GM19043 (cell line): ENCODE results near the gene ZNF366.

ENCODE experiments used
- ATAC-seq: cut with Tn5 transposase; IDR thresholded peaks from one replicate; pipeline ENCODE4 v1.9.1; 2021; ENCODE audit warnings: low read depth; ENCODE audit not compliant: unreplicated experiment

The ZNF366 gene

DNA sequence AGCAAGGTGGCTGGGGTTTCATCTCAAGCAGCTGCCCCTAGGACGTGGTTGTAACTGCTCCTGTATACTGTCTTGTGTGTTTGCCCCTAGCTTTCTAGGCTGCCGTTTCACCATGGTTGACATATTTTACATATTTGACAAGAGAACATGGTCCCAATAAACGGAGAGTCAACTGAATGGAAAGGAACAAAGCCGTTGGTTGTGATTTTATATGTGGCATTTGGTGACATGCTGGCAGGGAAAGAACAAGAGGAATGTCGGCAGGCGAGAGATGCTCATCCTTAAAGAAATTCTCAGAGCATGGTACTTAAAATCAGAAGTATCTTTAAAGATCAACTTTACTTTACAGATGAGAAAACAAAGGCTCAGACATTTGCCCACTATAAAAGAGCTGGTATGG is 11.8 kb downstream of the ZNF366 start:
- no peak for ATAC-seq

DNA sequence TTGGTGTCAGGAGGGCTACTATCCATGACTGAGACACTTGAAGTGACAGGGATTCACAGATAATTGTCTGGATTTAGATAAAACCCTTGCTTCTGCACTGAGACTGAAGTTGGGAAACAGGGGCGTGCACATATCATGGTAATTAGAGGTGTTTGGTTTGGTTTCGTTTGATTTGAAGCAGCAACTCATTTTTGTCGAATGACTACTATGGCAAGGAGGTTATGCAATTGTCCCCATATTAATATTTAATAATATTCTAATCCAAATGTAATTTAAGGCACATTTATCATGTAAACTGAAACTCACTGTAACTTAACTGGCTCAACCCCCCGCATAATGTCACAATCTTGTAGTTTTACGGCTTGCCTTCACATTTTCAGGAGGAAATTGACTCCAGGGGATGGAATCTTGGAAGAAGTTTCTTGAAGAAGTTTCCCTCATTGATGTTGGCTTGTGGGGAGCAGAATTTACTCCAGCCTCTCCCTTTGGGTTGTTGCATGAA is 12.5 kb downstream of the ZNF366 start:
- ATAC-seq = no peak

DNA sequence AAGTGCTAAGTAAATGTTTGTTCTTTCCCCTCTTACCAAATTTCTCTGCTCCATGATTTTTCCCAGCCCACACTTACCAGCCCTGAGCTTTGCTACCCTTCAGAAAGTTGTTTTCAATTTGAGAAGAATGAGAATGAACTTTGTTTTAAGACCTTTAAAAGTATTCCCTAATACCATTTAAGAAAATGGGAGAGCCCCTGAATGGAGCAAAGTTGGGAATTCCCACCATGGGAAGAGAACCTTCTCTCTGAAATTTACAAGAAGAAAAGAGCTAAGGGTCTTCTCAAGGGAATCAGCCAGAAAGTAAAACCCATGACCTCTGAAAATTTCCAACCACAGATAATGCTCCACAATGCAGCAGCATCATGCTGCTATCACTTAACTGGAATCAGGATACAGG is 17.7 kb downstream of the ZNF366 start:
- no peak for ATAC-seq

DNA sequence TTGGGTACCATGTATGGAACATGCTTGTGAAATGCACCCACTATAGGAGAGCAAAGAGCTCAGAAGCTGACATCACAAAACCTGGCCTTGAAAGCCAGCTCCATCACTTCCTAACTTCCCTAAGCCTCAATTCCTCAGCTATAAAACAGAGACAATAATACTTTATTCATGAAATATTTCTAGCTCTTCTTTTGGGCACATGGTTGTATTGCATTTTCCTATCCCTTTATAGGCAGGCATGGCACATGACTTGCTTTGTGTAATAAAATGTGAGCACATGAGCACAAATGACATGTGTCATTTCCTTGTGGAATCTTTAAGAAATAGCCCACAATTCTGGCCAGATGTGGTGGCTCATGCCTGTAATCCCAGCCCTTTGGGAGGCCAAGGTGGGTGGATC is 18.5 kb downstream of the ZNF366 start:
- no peak for ATAC-seq

DNA sequence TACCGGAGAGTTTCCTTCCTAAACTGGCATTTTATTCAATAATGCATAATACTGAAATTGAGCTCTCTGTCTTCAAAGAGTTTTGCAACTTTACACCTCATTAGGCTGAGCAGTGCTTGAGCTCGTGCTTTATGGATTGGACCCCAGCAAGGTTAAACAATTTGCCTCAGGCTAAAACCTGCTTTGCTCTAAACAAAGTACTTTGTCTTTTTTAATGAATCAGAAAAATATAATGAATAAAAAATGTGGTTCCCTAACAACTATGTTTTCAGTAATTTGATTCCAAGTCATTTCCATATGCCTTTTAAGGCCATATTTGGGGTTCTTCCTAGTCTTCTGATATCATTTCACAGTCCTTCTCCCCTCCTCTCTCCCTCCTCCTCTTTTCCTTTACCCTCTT is 20.0 kb downstream of the ZNF366 start:
- ATAC-seq = no peak

DNA sequence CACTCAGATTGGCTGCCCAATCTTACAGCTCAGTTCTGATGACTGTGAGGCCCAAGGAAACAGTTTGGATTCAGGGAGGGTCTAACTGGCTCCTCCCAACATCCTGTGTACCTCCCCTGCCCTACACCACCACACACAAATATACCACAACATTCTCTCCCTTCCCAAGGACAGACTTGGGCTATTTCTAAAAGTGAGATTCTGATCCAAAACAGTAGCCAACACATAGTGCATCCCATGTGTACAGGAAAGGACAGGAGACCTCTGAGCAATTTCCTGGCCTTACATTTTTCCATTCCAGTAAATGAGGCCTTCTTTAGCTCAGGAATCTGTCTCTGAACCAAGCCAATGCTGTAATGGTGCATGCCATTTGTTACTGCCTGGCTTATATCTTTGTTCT is 20.8 kb downstream of the ZNF366 start:
- no peak for ATAC-seq

DNA sequence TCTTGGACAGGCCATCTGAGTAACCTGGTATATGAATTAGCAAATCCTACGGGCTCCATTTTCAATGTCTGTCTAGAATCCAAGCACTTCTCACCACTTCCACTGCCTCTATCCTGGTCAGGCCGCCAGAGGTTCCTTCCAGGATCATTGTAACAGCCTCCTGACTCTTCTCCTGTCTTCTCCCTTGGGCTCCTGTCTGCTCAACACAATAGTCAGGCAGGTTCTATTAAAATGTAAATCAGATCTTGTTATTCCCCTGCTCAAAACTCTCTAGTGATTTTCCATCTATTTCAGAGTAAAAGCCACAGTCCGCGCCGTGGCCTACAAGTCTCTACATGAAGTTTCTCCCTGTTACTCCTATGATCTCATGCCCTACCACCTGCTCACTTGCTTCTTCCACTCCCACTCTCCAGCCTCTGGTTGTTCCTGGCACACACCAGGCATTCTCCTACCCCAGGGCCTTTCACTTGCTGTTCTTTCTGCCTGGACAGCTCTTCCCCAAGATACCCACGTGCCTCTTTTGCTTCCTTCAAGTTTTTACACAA is 21.7 kb downstream of the ZNF366 start:
- no peak for ATAC-seq

DNA sequence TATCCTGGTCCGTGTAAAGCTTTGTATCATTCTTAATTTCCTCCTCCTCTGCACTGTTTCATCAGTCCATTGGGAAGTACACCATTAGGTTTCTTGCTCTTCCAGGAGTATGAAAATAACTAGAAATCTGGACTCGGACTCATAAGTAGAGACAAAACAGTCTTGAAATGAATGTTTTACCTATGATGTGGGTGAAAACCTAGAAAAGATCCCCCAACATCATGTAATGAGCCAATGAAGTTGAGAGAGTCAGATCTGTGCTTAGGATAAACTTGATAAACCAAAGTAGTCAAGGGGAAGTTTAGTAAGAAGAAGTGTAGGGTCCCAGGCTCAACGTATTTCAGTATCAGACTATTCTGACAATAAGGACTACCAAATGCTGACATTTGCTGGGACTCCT is 25.2 kb downstream of the ZNF366 start:
- no peak for ATAC-seq

DNA sequence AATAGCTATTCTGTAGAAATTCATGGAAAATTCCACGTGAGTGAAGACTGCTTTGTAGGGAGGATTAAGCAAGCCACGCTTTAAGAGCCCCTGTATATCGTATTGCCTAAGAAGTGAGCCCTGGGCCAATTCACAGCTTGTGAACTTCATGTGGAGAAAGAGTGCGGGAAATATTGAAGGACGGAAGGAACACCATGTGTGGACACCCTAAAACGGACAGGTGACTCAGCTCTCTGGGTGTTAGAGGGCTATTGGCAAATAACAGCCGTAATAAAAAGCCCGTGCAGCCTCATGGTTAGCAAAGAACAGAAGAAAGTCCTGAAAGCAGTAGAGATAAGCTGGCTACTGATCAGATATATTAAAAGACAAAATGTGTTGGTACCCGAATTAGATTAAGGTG is 26.4 kb downstream of the ZNF366 start:
- ATAC-seq = no peak

DNA sequence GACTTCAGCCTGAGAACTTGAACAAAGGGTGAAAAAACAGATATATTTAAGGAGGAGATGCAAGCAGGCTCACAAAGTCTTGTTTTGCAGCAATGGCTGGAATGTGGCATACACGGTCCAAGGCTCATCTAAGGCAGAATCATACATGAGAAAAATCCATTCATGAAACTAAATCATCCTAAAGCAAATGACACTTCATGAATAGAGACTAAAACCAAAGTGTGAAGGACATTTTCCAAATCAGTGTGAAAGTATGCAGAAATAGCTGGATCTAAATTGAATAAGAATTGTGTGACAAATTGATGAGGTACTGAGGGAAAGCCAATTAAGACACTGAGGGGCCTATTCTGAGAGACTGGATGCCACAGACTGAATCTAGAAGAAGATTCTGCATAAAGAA is 27.3 kb downstream of the ZNF366 start:
- no peak for ATAC-seq

DNA sequence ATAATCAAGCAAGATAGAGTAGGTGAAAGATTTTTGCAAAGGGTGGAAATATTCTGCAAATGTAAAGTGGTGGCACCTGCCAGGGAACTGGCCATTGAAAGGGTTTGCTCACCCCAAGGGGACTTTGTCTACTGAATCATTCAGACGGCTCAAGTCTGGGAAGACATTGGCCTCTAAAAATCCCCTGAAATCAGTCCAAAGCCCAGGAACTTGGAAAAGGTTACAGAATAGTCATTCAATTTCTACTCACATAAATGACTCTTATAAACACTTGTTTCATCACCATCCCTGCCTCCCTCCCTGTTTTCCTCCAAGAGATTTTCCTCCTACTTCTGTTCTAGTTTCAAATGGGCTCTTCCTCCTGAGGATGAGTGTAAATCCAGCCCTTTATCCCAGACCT is 28.5 kb downstream of the ZNF366 start:
- ATAC-seq = no peak

DNA sequence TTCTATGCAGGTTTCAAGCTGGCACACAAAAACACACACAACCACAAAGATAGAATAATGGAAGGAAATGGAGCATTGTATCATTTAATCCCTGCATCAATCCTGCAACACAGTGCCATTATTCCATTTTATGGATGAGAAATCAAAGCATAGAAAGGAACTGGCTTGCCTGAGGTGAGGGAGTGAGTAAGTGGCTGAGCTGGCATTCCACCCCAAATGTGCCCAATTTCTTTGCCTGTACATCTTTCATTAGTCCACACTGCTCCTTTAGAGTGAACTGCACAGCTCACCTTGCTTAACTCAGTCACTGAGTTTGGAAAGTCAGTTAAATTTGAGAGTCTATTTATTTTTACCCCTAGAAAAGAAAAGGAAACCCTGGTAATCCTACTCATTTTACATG is 28.9 kb downstream of the ZNF366 start:
- ATAC-seq = no peak

DNA sequence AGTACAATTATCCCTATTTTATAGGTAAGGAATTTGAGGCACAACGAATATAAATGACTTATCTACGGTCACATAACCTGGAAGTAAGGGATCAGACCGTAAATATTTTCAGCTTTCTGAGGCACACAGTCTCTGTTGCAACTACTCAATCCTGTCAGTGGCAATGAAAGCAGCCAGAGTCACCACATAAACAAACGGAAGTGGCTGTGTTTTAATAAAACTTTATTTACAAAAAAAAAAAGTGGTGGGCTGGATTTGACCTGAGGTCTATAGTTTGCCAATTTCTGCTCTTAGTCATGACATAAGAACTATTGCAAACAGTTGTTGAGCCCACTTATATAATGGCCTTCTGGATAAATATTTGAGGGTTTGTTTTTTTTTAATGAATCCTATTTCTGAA is 29.6 kb downstream of the ZNF366 start:
- no peak for ATAC-seq

DNA sequence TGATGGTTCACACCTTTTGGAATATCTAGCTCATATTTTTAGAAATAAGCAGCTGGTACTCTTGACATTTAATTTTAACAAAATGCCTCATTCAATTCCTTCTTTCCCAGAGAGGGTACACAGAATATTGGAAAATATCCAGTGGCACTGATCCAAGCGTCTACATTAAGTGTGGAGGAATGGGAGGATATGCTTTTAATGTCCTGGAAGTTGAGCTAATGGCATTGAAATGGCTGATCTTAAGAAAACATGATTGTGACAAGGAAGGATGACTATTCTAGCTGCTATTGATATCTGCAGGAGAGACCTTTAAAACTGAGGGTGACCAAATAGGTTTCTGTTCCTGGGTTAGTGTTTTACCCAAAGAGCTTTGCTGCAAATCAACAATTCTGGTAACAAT is 30.0 kb downstream of the ZNF366 start:
- no peak for ATAC-seq

DNA sequence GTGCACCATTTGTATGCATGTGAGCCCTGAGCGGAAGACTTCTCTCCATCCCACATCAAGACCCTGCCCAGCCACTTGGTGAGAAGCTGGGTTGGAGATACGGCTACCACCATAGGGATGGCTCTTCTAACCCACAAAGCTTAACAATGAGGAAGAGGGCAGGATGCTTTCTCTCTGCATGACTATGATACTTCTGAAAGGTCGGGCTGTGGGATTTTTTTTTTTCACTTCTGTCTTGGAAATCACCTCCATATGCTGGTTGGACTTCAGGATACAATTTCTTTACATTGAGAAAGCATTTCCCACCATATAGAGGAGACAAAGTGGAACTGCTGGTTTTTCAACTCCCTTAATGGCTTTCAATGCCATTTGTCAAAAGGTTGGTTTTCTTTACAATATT is 30.5 kb downstream of the ZNF366 start:
- ATAC-seq = no peak

DNA sequence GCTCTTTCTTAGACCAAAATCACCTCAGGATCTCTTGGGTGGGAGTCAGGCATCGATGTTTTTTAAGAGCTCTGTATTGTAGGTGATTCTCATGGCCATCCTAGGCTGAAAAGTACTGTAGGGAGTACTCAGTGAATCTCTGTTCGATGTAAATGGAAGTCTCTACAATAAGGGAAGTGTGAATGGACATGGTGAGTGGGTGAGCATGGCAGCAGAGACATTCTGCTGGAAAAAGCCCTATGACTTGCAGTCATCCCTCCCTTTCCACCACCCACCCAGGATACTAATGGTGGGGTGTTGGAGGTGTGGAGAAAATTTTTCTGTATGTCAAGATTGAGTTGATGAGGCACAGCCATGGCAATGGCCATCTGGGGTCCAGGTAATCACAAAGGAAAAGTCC is 30.9 kb downstream of the ZNF366 start:
- no peak for ATAC-seq

DNA sequence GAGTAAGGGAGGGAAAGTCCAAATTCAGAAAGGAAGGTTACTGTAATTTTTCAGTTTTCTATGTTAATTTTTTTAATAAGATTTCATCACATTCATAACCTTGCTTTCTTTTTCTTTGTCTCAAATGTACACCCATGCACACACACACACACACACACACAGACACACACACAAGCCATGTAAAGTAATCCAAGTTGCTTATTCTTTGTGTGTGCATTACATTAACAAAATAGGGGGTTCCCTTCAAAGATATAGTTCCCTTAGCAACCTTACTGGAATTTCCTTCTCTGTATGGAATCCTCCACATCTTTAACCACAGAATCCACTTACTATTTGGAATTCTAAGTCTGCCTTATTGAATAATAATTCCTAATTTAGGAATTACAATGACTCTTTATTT is 32.7 kb downstream of the ZNF366 start:
- no peak for ATAC-seq

DNA sequence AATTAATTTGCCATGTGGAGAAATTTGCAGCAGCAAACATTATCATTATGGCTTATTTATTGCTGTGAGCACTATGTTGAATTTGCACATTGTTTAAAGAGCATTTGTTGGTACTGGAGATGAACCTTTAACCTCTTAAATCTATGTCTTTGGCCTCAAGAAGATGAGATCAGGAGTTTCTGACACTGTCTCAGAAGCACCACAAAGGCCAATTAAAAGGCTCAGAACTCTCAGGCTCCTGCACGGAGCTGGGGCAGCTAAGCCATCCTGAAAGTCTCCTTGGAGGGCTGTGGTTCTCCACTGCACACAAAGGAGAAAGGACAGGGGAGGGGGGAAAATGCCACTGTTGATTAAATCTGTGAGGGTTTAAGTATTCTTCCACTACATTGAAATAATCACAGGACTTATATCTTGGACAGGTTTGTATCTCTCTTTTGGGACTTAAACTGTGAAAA is 33.1 kb downstream of the ZNF366 start:
- ATAC-seq = no peak

DNA sequence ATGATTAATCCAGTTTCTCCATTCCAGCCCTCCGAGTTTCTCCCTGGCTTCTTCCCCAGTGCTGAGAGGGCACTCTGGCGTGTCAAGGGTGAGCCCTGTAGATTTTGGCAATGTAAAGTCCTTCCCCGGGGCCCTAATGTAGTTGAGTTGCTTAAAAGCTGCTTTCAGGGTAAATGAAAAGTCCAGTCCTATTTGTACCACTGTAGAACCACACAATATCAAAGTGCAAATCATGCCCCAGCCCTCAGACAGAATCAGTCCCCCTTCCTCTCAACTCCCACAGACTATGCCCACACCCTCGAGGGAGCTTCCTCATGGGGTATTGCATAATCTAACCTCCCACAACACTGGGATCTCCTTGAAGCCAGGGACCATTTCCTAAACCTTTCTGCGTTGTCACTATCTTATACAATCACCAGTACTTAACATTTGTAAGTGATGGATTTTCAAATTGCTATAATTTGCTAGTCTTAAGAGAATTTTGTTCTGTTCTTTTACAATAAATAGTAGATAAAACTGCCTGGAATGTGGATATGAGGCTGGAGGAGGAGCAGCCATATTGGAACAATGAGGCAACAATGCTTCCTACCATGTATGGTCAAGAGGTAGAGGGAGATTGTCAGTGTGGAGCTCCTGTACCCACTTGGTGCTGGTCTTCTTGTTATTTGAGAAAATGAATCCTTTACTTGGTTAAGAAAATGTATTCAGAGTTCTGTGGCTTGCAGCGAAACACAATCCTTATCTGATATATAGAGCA is 34.4 kb downstream of the ZNF366 start:
- no peak for ATAC-seq

DNA sequence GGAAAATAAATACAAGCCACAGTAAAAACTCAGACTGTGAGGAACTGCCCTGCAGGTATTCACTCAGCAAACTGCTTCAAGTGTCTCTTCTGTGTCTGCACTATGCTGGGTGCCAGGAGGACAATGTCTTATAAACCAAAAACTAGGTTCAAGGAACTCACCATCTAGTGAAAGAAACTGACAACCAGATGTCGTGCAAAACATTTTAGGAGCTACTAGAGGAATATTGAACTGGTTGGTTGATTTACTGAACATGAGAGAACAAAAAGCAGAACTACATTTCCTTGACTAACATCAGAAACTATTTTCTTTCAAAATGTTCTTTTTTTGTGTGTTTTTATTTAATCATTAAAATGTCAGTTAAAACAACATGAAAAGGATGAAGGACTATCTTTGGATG is 35.2 kb downstream of the ZNF366 start:
- no peak for ATAC-seq

DNA sequence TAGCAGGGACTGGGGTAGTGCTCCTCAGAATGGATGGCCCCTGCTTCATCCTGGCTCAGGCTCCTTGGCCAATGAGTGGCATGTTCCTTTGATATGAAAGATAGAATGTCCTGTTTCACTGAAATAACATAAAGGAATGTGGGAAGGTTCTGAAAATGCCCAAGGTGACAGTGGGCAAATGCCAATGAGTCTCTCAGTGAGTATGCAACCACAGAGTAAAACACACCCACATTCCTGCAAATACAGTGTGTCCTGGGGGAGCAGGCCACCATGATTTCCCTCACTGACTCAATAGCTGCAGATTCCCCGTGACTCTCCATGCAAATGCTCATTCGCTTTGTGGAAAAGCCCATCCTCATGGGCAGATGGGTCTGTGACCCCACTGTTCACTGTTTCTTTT is 36.4 kb downstream of the ZNF366 start:
- no peak for ATAC-seq

DNA sequence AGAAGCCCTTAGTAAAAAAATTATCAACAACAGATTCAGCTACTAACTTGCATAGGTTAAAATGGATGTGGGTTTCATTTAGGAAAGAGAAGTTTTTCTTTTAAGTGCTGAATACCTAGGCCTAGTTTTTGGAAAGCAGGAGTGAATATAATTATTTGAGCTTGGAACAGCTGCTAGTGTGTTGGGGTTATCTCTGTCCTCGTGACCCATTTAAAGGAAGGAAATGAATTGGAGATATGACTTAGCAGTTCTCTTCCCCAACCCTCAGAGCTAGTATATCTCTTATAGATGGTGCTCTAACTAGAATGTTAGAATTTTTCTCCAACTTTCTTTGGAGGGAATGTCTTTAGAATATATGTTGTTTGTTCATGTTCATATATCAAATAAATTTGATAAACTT is 38.6 kb downstream of the ZNF366 start:
- ATAC-seq = no peak
